ENCODE data around the gene TJP3. TPM values are rescaled to one million over a fixed set of nuclear protein-coding genes. Genes with fewer than 3 reads are reported as not detected.

Gene TJP3
- total RNA-seq, 1 experiment from 2014 or later: 10.7 TPM

GRCh38 chr19:3725640-3726310 is 17.6 kb downstream of the TJP3 start:
- H3K4me3 ChIP-seq (ENCODE audit: insufficient read depth, low read depth, low read length): no peak overlapping the region

GRCh38 chr19:3730457-3730958 is 22.3 kb downstream of the TJP3 start:
- Histone ChIP-seq H3K4me3 (ENCODE audit: insufficient read depth, low read depth, low read length) (no peak overlapping the region), H3K27me3 (ENCODE audit: control insufficient read depth, insufficient read depth, low read length) (no peaks in the 10 kb centered on the region), H3K36me3 (replicated peaks; ENCODE audit: control insufficient read depth, insufficient read depth, low read length) (no peaks in the 10 kb centered on the region)
- DNase-seq: no peak

More at GRCh38 chr19:3725640-3726310, 17.6 kb downstream of the TJP3 start:
- Histone ChIP-seq H3K36me3 (replicated peaks; ENCODE audit: control insufficient read depth, insufficient read depth, low read length) (no peaks in the 10 kb centered on the region), H3K27me3 (ENCODE audit: control insufficient read depth, insufficient read depth, low read length) (peaks cover 6% of the 10 kb centered on the region)
- DNase-seq: peak; percentile 90

- Histone ChIP-seq H3K36me3 (replicated peaks; ENCODE audit: control insufficient read depth, insufficient read depth, low read length) (no peaks in the 10 kb centered on the region; the same call in 1 of the 2 replicates), H3K27me3 (ENCODE audit: control insufficient read depth, insufficient read depth, low read length) (no peaks in the 10 kb centered on the region), H3K4me3 (ENCODE audit: insufficient read depth, low read depth, low read length) (no peak overlapping the region)
- DNase-seq: no peak
Observed at GRCh38 chr19:3732108-3732507, 23.9 kb downstream of the TJP3 start.

GRCh38 chr19:3733549-3734309 is 25.5 kb downstream of the TJP3 start:
- Histone ChIP-seq H3K36me3 (replicated peaks; ENCODE audit: control insufficient read depth, insufficient read depth, low read length) (no peaks in the 10 kb centered on the region; the same call in 1 of the 2 replicates), H3K27me3 (ENCODE audit: control insufficient read depth, insufficient read depth, low read length) (no peaks in the 10 kb centered on the region), H3K4me3 (ENCODE audit: insufficient read depth, low read depth, low read length) (no peak overlapping the region)
- DNase-seq: no peak

- H3K36me3 ChIP-seq (replicated peaks; ENCODE audit: control insufficient read depth, insufficient read depth, low read length): no peaks in the 10 kb centered on the region; the same call in 1 of the 2 replicates
- no peak for DNase-seq
- H3K4me3 ChIP-seq (ENCODE audit: insufficient read depth, low read depth, low read length): no peak overlapping the region
- H3K27me3 ChIP-seq (ENCODE audit: control insufficient read depth, insufficient read depth, low read length): no peaks in the 10 kb centered on the region
Observed at GRCh38 chr19:3734310-3734600, 26.1 kb downstream of the TJP3 start.

GRCh38 chr19:3736106-3736724 is 28.0 kb downstream of the TJP3 start:
- H3K4me3 ChIP-seq (ENCODE audit: insufficient read depth, low read depth, low read length): no peak overlapping the region
- H3K36me3 ChIP-seq (replicated peaks; ENCODE audit: control insufficient read depth, insufficient read depth, low read length): no peaks in the 10 kb centered on the region; the same call in 1 of the 2 replicates
- no peaks in the 10 kb centered on the region for H3K27me3 ChIP-seq (ENCODE audit: control insufficient read depth, insufficient read depth, low read length)
- no peak for DNase-seq

GRCh38 chr19:3737487-3738205 is 29.5 kb downstream of the TJP3 start:
- no peaks in the 10 kb centered on the region; the same call in 1 of the 2 replicates for H3K36me3 ChIP-seq (replicated peaks; ENCODE audit: control insufficient read depth, insufficient read depth, low read length)
- no peaks in the 10 kb centered on the region for H3K27me3 ChIP-seq (ENCODE audit: control insufficient read depth, insufficient read depth, low read length)
- no peak overlapping the region for H3K4me3 ChIP-seq (ENCODE audit: insufficient read depth, low read depth, low read length)
- no peak for DNase-seq

- H3K27me3 ChIP-seq (ENCODE audit: control insufficient read depth, insufficient read depth, low read length): no peaks in the 10 kb centered on the region
- no peak overlapping the region for H3K4me3 ChIP-seq (ENCODE audit: insufficient read depth, low read depth, low read length)
- peak; percentile 46 for DNase-seq
- H3K36me3 ChIP-seq (replicated peaks; ENCODE audit: control insufficient read depth, insufficient read depth, low read length): no peaks in the 10 kb centered on the region; the same call in 1 of the 2 replicates
Observed at GRCh38 chr19:3738477-3739220, 30.5 kb downstream of the TJP3 start.

GRCh38 chr19:3740431-3740830 is 32.2 kb downstream of the TJP3 start:
- no peaks in the 10 kb centered on the region; the same call in 1 of the 2 replicates for H3K36me3 ChIP-seq (replicated peaks; ENCODE audit: control insufficient read depth, insufficient read depth, low read length)
- H3K27me3 ChIP-seq (ENCODE audit: control insufficient read depth, insufficient read depth, low read length): no peaks in the 10 kb centered on the region

GRCh38 chr19:3743486-3743885 is 35.3 kb downstream of the TJP3 start:
- Histone ChIP-seq H3K36me3 (replicated peaks; ENCODE audit: control insufficient read depth, insufficient read depth, low read length) (no peaks in the 10 kb centered on the region), H3K4me3 (ENCODE audit: insufficient read depth, low read depth, low read length) (no peak overlapping the region), H3K27me3 (ENCODE audit: control insufficient read depth, insufficient read depth, low read length) (no peaks in the 10 kb centered on the region)
- peak; percentile 61 for DNase-seq

More at GRCh38 chr19:3740431-3740830, 32.2 kb downstream of the TJP3 start:
- no peak overlapping the region for H3K4me3 ChIP-seq (ENCODE audit: insufficient read depth, low read depth, low read length)
- DNase-seq: peak; percentile 47

- peaks cover 2% of the 10 kb centered on the region for H3K36me3 ChIP-seq (replicated peaks; ENCODE audit: control insufficient read depth, insufficient read depth, low read length)
- H3K4me3 ChIP-seq (ENCODE audit: insufficient read depth, low read depth, low read length): no peak overlapping the region
- H3K27me3 ChIP-seq (ENCODE audit: control insufficient read depth, insufficient read depth, low read length): no peaks in the 10 kb centered on the region
- no peak for DNase-seq
Observed at GRCh38 chr19:3745363-3746045, 37.3 kb downstream of the TJP3 start.

GRCh38 chr19:3746371-3747056 is 38.3 kb downstream of the TJP3 start:
- peaks cover 2% of the 10 kb centered on the region for H3K36me3 ChIP-seq (replicated peaks; ENCODE audit: control insufficient read depth, insufficient read depth, low read length)
- peak; percentile 54 for DNase-seq
- H3K4me3 ChIP-seq (ENCODE audit: insufficient read depth, low read depth, low read length): no peak overlapping the region
- H3K27me3 ChIP-seq (ENCODE audit: control insufficient read depth, insufficient read depth, low read length): no peaks in the 10 kb centered on the region

GRCh38 chr19:3748965-3749364 is 40.8 kb downstream of the TJP3 start:
- no peak for DNase-seq
- Histone ChIP-seq H3K36me3 (replicated peaks; ENCODE audit: control insufficient read depth, insufficient read depth, low read length) (peaks cover 2% of the 10 kb centered on the region), H3K4me3 (ENCODE audit: insufficient read depth, low read depth, low read length) (no peak overlapping the region), H3K27me3 (ENCODE audit: control insufficient read depth, insufficient read depth, low read length) (no peaks in the 10 kb centered on the region)

Measured in H7 (cell line).